GM21515 (cell line): ENCODE data around the gene TIMMDC1.
"Not testable (repeated sequence)": the region's sequence is repeated elsewhere in the genome, so short reads cannot be mapped to it uniquely, and the experiment has no call there.

Experiments used
- ATAC-seq: cut with Tn5 transposase; IDR thresholded peaks from one replicate; pipeline ENCODE4 v1.9.1; 2021; ENCODE audit not compliant: unreplicated experiment

The TIMMDC1 gene

GRCh38 chr3:119553823-119554415 lies 55.6 kb downstream of the TIMMDC1 start:
- ATAC-seq = no peak

DNA sequence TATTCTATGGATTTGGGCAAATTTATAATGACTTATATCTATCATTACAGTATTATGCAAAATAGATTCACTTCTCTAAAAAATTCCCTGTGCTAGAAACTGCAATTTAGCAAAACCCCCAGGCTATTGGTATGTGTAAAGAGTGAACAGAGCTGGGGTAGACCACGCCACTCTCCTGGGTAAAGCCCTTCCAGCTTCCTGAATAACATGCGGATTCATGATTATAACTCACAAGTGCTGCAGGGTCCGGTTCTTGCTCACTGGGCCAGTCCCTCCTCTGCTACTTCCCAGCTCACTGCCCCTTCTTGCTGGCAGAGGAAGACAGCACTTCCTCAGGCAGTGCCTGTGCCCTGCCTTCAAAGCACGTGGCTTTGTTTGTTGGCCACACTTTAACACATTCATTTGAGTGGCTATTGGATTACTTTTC lies 57.0 kb downstream of the TIMMDC1 start:
- no peak for ATAC-seq

DNA sequence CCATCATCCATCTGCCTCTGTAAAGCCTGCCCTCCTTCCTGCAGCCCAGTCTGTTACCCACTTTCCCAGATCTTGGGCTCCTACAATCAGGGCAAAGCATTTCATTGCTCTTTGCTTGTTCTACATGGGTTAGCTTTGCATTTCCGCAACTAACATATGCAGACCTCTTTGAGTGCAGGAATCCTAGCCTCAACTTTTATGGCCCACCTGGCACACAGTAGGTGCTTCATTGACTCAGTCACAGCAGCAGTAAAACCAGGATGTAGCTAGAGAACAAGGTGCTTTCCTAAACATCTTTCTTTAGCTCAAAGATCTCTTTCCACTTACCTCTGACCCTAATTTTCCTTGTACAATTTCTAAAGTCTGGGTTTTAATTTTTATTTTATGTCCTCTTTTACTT lies 57.6 kb downstream of the TIMMDC1 start:
- ATAC-seq = no peak

DNA sequence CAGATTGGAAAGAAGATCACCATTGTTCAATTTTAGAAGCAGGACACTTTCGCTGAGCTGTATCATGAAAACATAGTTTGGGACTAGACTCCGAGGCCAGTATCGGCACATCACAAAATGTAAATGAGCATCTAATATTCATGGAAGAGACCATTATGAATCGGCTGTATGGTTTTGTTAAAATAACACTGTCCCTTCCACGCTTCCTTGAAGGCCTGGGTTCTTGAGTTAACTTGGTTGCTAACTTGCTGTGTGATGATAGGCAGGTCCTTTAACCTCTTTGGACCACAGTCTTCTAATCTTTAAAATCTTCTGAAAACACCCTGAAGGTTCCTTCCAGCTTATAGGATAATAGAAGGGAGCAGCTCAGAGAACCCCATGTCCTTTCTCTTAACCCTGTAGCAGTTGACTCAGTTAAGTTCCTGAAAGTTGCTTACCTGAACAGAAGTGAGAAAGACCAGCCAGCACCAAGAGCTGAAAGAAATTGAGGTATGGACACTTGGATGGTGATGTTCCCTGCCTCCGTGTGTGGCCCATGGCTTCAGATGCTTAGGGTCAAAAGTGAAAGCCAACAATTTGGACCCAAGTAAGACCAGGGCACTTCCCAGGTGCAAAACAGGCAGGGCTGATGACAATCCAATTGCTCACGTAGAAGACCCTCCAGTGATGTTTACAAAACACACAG lies 59.0 kb downstream of the TIMMDC1 start:
- ATAC-seq = no peak

GRCh38 chr3:119557877-119558269 lies 59.5 kb downstream of the TIMMDC1 start:
- no peak for ATAC-seq

DNA sequence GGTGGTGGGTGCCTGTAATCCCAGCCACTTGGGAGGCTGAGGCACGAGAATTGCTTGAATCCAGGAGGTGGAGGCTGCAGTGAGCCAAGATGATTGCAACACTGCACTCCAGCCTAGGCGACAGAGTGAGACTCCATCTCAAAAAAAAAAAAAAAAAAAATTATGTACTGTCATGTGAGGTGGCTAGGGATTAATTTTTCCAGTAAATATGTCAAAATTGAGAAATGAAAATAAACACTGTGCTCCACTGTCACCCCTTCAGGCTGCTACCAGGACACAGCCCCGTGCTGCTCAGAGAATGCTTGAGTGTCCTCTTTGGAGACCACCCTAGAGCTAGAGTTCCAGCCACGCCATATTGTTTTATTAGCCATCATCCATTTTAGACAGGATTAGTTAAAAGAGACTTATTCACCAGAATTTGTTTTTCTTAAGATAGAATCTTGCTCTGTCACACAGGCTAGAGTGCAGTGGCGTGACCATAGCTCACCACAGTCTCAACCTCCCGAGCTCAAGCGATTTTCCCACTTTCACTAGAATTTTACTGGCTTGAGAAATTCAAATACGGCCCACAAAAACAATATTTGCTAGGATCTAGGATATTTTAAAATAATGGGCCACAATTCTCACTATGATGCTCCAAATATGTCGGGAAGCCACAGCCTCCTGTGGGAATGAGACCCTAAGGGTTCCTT lies 60.4 kb downstream of the TIMMDC1 start:
- no peak for ATAC-seq

GRCh38 chr3:119559441-119559963 lies 61.2 kb downstream of the TIMMDC1 start, which contains the start of gene CD80:
Gene CD80 (minus strand): TSS chr3:119559614. CDS start chr3:119557728, 1,886 bp downstream.
- peak; percentile 58 for ATAC-seq

GRCh38 chr3:119560160-119560559 lies 61.8 kb downstream of the TIMMDC1 start:
- no peak for ATAC-seq

DNA sequence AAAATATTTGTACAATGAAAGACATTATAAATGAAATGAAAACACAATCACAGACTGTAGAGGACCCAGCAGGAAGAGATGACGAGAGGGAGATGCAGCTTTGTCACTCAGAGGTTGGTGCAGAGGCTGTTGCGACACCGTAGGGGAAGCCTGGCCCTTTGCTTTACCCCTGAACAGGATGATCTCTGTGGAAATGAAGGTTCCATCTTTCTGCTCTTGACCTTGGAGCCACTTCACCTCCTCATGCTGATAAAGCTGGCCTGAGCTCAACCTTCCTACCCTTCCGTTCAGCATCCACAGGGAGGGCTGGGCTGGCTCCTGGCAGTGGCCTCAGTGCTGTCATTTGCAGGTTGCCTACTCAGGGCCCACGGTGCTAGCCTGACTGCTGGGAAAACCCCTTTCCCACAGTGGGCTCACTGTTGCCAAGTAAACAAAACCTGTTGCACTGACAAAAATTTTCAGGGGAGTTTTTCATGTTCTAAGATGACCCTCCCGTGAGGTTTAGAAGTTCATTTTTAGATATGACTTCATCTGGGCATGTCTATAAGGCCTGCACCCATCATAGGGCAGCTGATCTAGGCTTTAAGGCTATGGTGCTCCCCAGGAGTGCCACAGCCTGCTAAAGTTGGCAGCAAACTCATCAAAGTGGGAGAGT lies 64.1 kb downstream of the TIMMDC1 start:
- peak; percentile 56 for ATAC-seq

- not testable (repeated sequence) for ATAC-seq
These were observed 65.0 kb downstream of the TIMMDC1 start for GRCh38 chr3:119563334-119563733.

DNA sequence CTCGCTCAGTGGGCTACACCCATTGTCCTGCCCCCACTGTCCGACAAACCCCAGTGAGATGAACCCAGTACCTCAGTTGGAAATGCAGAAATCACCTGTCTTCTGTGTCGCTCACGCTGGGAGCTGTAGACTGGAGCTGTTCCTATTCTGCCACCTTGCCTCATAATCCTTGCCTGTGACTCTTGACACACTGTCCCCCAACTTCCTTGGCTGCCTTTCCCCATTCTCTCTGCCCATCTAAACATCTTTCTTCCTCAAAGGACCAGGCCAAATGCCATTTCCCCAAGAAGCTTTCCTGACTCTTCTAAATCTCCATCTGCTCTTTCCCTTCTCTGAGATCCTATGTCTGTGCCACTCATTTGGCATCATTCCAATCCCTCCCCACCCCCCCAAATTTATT lies 70.8 kb downstream of the TIMMDC1 start:
- ATAC-seq = no peak

DNA sequence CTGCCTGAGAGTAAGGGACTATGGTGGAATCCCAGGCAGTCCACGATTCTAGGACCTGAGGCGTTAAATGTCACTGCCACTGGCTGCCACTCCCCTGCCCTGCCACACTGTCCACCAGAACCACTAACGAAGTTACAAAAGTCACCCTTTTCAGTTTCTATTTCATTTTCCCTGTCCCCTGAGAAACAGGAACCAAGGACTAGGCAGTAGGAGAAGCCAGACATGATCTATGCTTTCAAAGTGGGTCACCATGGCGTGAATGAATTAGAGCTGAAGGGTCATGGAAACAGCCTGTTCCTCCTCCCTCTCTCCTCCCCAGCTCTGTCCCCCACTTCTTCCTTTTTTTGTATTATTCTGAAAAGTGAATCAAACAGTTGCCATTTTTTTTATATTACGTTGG lies 71.9 kb downstream of the TIMMDC1 start:
- ATAC-seq = no peak

DNA sequence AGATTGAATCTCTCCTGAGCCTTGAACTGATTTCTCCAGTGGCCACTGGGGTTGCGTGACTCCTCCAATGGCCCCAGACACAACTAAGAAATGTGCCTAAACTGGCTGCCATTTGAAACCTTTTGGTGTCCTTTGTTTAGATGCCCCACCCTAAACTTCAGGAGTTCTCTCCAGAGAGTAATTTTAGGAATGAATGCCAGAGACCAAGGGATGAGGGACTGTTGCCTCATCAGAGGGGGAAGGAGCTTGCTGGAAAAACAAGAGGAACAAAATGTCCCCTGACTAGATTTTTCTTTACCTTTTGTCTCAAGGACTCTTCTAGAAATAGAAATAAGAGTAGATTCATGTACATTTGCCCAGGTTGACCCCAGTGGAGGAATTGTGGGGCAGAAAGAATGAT lies 72.9 kb downstream of the TIMMDC1 start:
- no peak for ATAC-seq

- no peak for ATAC-seq
These were observed 73.3 kb downstream of the TIMMDC1 start for GRCh38 chr3:119571688-119572087.
